ENCODE results near the gene ADAM11. TPM values are rescaled to one million over a fixed set of nuclear protein-coding genes. Genes with fewer than 3 reads are reported as not detected.
A peak's percentile ranks its signal among the peaks of the same experiment; 100 is the strongest.

Gene ADAM11
- total RNA-seq, 2 experiments from 2014 or later: 0.55 to 0.77 TPM

GRCh38 chr17:44774271-44775135 is 15.7 kb downstream of the ADAM11 start:
- Mint-ChIP-seq H3K36me3 (no peaks in the 10 kb centered on the region), H3K4me3 (peak overlapping the region; percentile 86), H3K27ac (peak overlapping the region; percentile 76), H3K9me3 (no peaks in the 10 kb centered on the region), H3K4me1 (peaks cover 7% of the 10 kb centered on the region), H3K27me3 (peaks cover 21% of the 10 kb centered on the region)
- POLR2A ChIA-PET: interaction anchor here (1.4 kb wide), 1 partner anchor 57 kb away, joined by 4 read pairs; no protein-coding TSS in a partner anchor
- ATAC-seq (ENCODE audit: low read depth) (peak; percentile 20), DNase-seq (peak; percentile 94)

- peak overlapping the region; percentile 45 for H3K27ac Mint-ChIP-seq
- peaks cover 7% of the 10 kb centered on the region for H3K4me1 Mint-ChIP-seq
- DNase-seq: peak; percentile 94
- POLR2A ChIA-PET: interaction anchor here (0.7 to 1.4 kb wide), 6 partner anchors 56 to 276 kb away, joined by 3 to 7 read pairs (median 4); partner anchors contain the start of gene EFTUD2
- peaks cover 21% of the 10 kb centered on the region for H3K27me3 Mint-ChIP-seq
- H3K4me3 Mint-ChIP-seq: peak overlapping the region; percentile 86
- no peaks in the 10 kb centered on the region for H3K9me3 Mint-ChIP-seq
- peak; percentile 96 for ATAC-seq (ENCODE audit: low read depth)
- H3K36me3 Mint-ChIP-seq: no peaks in the 10 kb centered on the region
Measured at GRCh38 chr17:44775136-44775837, 16.5 kb downstream of the ADAM11 start.

DNA sequence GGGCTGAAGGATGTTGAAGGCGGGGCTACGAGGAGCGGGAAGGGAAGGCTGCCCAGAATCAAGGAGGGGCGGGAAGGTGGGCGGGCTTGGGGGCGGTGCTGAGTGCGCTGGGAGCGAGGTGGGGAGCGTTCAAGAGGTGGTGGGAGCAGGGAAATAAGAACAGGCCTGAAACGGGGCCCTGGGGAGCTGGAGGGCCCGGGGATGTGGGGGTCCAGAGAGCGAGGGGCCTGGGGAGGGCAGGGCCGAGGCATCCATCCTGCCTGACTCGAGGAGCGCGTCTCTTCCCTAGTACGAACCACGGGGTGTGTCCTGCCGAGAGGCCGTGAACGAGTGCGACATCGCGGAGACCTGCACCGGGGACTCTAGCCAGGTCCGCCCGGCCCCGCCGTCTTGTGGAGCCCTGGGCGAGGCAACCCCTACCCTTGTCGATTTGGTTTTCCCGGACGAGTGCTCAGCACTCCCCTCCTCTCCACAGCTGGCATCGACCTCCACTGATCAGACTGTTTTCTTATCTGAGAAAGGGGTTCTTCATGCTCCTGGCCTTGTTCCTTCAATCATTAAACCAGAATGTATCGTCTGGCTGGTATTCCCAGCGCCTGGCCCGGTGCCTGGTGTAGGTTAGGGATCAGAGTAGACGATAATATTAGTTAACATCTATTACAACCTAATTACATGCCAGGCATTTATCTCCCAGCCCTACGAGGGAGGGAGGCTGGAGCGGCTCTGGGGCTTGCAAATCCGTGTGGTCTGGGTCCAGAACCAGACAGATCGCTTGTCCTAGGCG is 17.2 kb downstream of the ADAM11 start:
- peaks cover 18% of the 10 kb centered on the region for H3K27me3 Mint-ChIP-seq
- H3K4me3 Mint-ChIP-seq: peak overlapping the region; percentile 86
- ATAC-seq (ENCODE audit: low read depth) (peak; percentile 37), DNase-seq (no peak)
- POLR2A ChIA-PET: interaction anchor here (0.5 to 1.4 kb wide), 7 partner anchors 55 to 275 kb away, joined by 3 to 7 read pairs (median 3); partner anchors contain the start of gene EFTUD2
- peaks cover 7% of the 10 kb centered on the region for H3K4me1 Mint-ChIP-seq
- H3K9me3 Mint-ChIP-seq: no peaks in the 10 kb centered on the region
- H3K36me3 Mint-ChIP-seq: no peaks in the 10 kb centered on the region
- H3K27ac Mint-ChIP-seq: peak overlapping the region; percentile 45

GRCh38 chr17:44776628-44777393 is 18.0 kb downstream of the ADAM11 start:
- H3K9me3 Mint-ChIP-seq: no peaks in the 10 kb centered on the region
- DNase-seq: no peak
- H3K36me3 Mint-ChIP-seq: no peaks in the 10 kb centered on the region
- POLR2A ChIA-PET: interaction anchor here (0.6 kb wide), 1 partner anchor 247 kb away, joined by 3 read pairs; no protein-coding TSS in a partner anchor
- H3K27me3 Mint-ChIP-seq: peaks cover 18% of the 10 kb centered on the region
- no peak for ATAC-seq (ENCODE audit: low read depth)
- H3K4me1 Mint-ChIP-seq: peaks cover 7% of the 10 kb centered on the region
- H3K27ac Mint-ChIP-seq: no peak overlapping the region
- peak overlapping the region; percentile 86 for H3K4me3 Mint-ChIP-seq

DNA sequence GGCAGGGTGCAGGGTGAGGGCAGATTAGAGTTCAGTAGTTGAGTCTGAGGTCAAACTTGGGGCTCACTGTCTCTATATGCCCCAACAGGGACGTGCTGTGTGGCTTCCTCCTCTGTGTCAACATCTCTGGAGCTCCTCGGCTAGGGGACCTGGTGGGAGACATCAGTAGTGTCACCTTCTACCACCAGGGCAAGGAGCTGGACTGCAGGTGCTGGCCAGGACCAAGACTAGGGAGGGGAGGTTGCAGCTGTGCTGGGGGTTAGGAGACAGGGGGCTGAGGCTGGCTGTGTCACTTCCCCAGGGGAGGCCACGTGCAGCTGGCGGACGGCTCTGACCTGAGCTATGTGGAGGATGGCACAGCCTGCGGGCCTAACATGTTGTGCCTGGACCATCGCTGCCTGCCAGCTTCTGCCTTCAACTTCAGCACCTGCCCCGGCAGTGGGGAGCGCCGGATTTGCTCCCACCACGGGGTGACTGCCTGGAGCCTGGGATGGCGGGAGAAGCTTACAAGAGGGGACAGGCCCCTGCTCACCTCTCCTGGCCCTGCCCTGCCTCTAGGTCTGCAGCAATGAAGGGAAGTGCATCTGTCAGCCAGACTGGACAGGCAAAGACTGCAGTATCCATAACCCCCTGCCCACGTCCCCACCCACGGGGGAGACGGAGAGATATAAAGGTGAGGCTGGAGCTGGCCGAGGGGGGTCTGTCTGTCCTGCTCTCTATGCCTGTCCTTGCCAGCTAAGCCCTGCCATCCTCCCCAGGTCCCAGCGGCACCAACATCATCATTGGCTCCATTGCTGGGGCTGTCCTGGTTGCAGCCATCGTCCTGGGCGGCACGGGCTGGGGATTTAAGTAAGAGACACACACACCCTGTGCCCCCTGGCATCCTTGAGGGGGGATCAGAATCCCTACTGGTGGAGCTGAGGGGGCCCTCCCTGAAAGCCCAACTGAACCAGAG is 18.9 kb downstream of the ADAM11 start:
- POLR2A ChIA-PET: interaction anchor here (0.6 to 1.0 kb wide), 2 partner anchors 87 to 246 kb away, joined by 3 read pairs; no protein-coding TSS in a partner anchor
- no peaks in the 10 kb centered on the region for H3K9me3 Mint-ChIP-seq
- no peak overlapping the region for H3K27ac Mint-ChIP-seq
- no peaks in the 10 kb centered on the region for H3K36me3 Mint-ChIP-seq
- DNase-seq: no peak
- peaks cover 18% of the 10 kb centered on the region for H3K27me3 Mint-ChIP-seq
- no peak for ATAC-seq (ENCODE audit: low read depth)
- peaks cover 7% of the 10 kb centered on the region for H3K4me1 Mint-ChIP-seq
- no peak overlapping the region for H3K4me3 Mint-ChIP-seq

GRCh38 chr17:44778656-44779210 is 19.9 kb downstream of the ADAM11 start:
- Mint-ChIP-seq H3K27me3 (peaks cover 15% of the 10 kb centered on the region), H3K36me3 (no peaks in the 10 kb centered on the region), H3K4me1 (peaks cover 7% of the 10 kb centered on the region), H3K9me3 (no peaks in the 10 kb centered on the region), H3K4me3 (peak overlapping the region; percentile 73), H3K27ac (no peak overlapping the region)
- ATAC-seq (ENCODE audit: low read depth): no peak
- POLR2A ChIA-PET: no interaction called here
- no peak for DNase-seq

- peak; percentile 88 for DNase-seq
- H3K36me3 Mint-ChIP-seq: no peaks in the 10 kb centered on the region
- POLR2A ChIA-PET: interaction anchor here (1.1 kb wide), 1 partner anchor 85 kb away, joined by 3 read pairs; no protein-coding TSS in a partner anchor
- no peaks in the 10 kb centered on the region for H3K9me3 Mint-ChIP-seq
- H3K27me3 Mint-ChIP-seq: peaks cover 13% of the 10 kb centered on the region
- H3K4me1 Mint-ChIP-seq: peaks cover 7% of the 10 kb centered on the region
- no peak overlapping the region for H3K27ac Mint-ChIP-seq
- ATAC-seq (ENCODE audit: low read depth): peak; percentile 23
- H3K4me3 Mint-ChIP-seq: peak overlapping the region; percentile 73
Measured at GRCh38 chr17:44779211-44780025, 20.6 kb downstream of the ADAM11 start.

DNA sequence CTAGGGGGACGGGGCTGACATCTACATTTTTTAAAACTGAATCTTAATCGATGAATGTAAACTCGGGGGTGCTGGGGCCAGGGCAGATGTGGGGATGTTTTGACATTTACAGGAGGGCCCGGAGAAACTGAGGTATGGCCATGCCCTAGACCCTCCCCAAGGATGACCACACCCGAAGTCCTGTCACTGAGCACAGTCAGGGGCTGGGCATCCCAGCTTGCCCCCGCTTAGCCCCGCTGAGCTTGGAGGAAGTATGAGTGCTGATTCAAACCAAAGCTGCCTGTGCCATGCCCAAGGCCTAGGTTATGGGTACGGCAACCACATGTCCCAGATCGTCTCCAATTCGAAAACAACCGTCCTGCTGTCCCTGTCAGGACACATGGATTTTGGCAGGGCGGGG is 21.4 kb downstream of the ADAM11 start:
- ATAC-seq (ENCODE audit: low read depth) (no peak), DNase-seq (no peak)
- Mint-ChIP-seq H3K36me3 (no peaks in the 10 kb centered on the region), H3K27me3 (peaks cover 13% of the 10 kb centered on the region), H3K4me1 (peaks cover 6% of the 10 kb centered on the region), H3K27ac (no peak overlapping the region), H3K4me3 (no peak overlapping the region), H3K9me3 (no peaks in the 10 kb centered on the region)
- POLR2A ChIA-PET: interaction anchor here (1.1 kb wide), 1 partner anchor 84 kb away, joined by 3 read pairs; no protein-coding TSS in a partner anchor

DNA sequence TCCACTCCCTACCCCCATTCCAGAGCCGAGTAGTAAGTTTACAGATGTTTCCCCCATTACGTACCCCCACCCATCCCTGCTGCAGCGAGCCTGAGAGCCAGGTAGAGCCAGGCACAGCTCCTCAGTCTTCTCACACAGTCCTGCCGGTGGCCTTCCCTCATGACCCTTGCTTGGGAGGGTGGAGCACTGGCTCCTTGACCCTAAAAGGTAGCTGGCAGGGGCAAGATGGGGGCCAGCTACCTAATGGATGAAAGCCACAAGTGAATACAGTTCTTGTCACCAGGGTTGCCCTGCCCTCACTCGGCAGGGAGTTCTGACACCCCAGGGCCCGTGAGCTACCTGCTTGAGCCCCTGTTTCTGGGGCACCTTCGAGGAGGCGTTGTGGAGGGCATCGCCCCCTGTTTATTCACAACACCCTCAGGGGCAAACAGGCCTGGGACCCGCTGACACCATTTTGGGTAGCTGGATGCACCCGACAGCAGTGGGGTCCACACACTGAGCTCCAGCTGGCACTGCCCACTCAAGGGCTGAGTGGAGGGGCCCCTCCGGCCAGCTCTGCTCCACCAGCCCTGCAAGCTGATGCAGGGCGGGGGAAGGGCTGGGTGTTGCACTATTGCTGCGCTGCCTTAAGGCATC is 22.2 kb downstream of the ADAM11 start:
- no peak overlapping the region for H3K4me3 Mint-ChIP-seq
- no peaks in the 10 kb centered on the region for H3K9me3 Mint-ChIP-seq
- no peak for DNase-seq
- H3K36me3 Mint-ChIP-seq: no peaks in the 10 kb centered on the region
- peaks cover 13% of the 10 kb centered on the region for H3K27me3 Mint-ChIP-seq
- POLR2A ChIA-PET: interaction anchor here (0.5 kb wide), 1 partner anchor 45 kb away, joined by 3 read pairs; no protein-coding TSS in a partner anchor
- no peak overlapping the region for H3K27ac Mint-ChIP-seq
- ATAC-seq (ENCODE audit: low read depth): no peak
- peaks cover 6% of the 10 kb centered on the region for H3K4me1 Mint-ChIP-seq

DNA sequence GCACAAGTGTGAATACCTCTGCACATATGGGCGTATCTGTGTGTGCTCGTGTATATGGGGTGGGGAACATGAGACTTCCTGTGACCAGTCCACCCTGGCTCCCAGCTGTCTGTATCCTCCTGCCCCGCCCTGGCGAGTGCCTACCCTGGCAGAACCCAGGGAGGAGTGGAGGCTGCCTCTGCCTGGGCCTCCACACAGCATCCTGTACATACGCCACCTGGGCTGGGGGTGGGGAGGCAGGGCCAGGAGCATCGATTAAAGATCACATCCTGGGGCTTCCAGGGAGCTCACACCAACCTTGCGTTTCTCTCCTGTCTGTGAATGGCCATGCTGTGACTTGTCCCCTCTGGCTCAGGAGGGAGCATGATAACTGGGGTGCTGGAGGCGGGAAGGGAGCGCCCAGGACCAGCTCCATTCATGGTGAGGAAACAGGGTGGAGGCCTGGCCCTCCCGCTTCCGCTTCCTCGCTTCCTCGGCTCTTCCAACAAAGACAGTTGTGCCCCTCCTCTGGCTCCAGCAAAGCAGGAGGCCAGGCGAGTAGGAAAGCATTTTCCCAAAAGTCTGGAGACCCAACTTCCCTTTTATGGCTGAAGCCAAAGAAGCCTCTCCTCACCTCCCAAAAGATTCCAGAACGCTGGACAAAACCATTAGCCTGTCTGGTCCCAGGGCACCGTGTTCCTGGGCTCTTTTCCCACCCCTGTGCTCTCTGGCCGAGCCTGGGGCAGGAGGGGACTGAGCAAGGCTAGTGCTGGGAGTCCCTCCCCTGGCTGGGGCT is 22.9 kb downstream of the ADAM11 start:
- H3K4me1 Mint-ChIP-seq: peaks cover 4% of the 10 kb centered on the region
- H3K9me3 Mint-ChIP-seq: no peaks in the 10 kb centered on the region
- POLR2A ChIA-PET: interaction anchor here (0.5 kb wide), 1 partner anchor 46 kb away, joined by 3 read pairs; no protein-coding TSS in a partner anchor
- H3K27ac Mint-ChIP-seq: no peak overlapping the region
- H3K36me3 Mint-ChIP-seq: no peaks in the 10 kb centered on the region
- ATAC-seq (ENCODE audit: low read depth) (no peak), DNase-seq (no peak)
- peaks cover 11% of the 10 kb centered on the region for H3K27me3 Mint-ChIP-seq
- H3K4me3 Mint-ChIP-seq: no peak overlapping the region
